T-helper 2 cell treated with Interferon-gamma antibody and Interleukin-4, amounts not matched to agents 100 ng/mL and 5 ng/mL, for 36 hours (primary cell): ENCODE results near the gene BFSP1. TPM values are rescaled to one million over a fixed set of nuclear protein-coding genes. Genes with fewer than 3 reads are reported as not detected.

Experiments used
- intact Hi-C: fragments of 100-400 bp; cut with micrococcal nuclease; formaldehyde crosslinking; loops from one replicate; pipeline ENCODE4 v1.15.1; 2023
- total RNA-seq: library from RNA; stranded (reverse); gene quantifications from 2 replicates; pipeline ENCODE4 v1.2.3, GENCODE V29; 2022

Gene BFSP1
- total RNA-seq, 1 donor from 2014 or later: 3.7 TPM

- intact Hi-C loops: no loop called here
Measured at GRCh38 chr20:17500826-17501225, 30.4 kb downstream of the BFSP1 start.

- intact Hi-C loops: no loop called here
Measured at GRCh38 chr20:17500271-17500670, 30.9 kb downstream of the BFSP1 start.

DNA sequence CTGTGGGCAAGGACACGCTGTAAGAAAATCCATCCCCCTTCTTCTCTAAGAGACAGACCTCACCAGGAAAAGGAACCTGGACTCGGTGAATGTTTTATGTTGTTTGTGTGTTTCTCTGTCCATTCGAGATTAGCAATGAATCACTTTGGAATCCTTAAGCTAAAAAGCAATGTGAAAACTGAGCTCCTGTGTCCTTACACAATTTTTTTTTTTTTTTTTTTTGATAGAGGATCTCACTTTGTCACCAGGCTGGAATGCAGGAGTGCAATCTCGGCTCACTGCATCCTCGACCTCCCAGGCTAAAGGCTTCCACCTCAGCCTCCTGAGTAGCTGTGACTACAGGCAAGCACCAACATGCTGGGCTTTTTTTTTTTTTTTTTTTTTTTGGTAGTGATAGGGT lies 32.1 kb downstream of the BFSP1 start:
- intact Hi-C loops: no loop called here

DNA sequence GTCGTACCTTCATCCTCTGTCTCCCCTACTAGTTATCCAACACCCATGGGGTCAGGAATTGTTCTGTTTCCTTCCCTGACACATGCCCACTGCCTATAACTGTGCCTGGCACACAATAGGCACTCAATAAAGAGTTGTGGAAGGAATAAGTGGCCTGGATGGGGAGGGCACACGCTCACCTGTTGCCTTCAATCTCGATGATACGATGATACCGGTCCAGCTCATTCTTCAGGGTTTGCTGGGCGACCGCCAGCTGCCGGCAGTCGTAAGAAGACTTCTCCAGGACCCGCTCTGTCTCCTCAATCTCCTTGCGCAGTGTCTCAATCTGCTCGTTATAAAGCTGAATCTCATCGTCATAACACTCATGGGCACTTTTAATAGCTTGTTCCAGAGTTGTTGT lies 32.5 kb downstream of the BFSP1 start:
- intact Hi-C loops: no loop called here

GRCh38 chr20:17497821-17498580 lies 33.2 kb downstream of the BFSP1 start:
- intact Hi-C loops: no loop called here

GRCh38 chr20:17495826-17496225 lies 35.4 kb downstream of the BFSP1 start:
- intact Hi-C loops: no loop called here

DNA sequence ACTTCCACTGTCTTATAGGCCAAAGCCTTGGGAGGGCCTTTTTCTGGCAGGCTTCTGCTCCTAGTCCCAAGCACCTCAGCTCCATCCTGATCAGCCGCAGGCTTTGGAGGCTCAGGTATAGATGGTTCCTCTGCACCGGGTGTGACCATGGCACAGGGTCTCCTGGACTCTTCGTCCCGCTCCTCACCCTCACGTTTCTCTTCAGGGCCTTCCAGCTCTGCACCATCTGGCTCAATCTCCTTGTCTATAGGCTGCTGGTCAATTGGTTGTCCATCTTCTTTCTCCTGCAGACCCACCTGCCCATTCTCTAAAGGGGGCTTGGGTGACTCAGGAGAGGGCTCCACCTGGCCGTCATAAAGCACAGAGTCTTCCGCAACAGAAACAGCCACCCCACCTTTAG lies 37.0 kb downstream of the BFSP1 start:
- intact Hi-C loops: no loop called here

DNA sequence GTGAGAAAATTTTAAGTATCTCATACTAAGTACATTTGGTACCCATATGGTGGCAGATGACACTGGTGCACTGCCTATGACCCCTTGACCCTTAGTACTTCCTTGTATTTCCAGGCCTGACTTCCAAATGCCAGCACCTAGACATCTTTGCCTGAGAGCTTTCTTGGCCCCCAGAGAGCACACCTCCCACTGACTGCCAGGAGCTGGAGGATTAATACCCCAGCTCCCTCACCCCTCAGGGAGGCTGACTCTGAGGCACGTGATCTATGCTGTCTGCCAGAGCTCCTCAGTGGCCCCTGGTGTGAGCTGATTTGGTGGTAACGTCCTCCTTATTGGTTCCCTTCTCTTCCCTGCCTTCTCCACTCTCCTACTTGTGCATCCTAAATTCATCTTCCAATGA lies 38.0 kb downstream of the BFSP1 start:
- intact Hi-C loops: no loop called here

DNA sequence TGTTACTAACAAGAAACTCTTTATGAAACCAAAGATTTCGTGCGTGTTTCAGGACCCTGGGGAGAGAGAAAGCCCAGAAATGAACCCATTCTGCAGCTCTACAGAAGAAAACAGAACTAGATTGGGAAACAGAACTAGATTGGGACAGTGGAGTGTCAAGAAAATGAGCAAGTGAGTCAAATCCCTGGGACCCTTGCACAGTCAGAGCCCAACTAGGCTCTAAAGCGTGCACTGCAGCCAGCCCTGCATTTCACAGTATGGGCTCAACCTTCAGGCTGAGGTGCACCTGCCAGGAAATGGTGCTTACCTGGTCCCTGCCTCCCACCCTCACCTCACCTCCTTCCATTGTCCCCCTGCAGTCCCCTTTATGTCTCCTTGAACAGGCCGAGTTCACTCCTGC lies 39.7 kb downstream of the BFSP1 start:
- intact Hi-C loops: no loop called here

DNA sequence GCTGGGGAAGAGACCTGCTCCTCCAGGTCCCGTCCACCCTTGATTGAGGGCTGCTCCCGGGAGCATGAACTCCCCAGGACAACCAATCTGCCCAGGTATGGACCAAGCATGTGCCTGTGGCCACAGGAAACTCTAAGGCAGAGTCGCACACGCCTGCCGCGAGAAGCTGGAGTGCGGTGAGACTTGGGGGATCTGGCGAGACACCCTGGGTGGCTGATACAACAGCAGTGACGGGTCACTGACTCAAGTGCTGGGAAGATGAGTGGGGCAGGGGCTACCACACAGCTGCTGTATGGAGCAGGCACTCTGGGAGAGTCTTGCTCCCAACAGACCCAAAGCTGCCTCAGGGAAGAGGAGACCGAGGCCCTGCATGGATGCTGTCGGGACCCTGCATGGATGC lies 40.1 kb downstream of the BFSP1 start:
- intact Hi-C loops: no loop called here

DNA sequence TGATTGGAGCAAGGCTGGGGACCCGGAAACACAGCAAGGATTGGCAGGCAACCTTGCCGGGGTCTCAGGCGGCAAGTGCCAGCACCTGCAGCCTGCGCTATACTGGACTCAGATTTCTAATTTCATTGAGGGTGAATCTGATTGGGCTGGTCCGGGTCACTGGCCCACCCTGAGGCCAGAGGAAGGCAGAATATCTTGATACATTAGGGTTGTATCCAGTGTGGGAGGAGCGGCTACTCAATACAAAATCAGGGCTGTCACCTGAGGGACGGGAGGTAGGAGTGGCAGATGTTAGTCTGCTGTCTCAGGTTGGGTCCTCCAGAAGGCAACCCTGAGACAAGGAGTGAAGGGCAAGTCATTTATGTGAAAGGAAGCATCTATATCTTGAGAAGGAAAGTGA lies 40.7 kb downstream of the BFSP1 start:
- intact Hi-C loops: no loop called here

- intact Hi-C loops: no loop called here
Measured at GRCh38 chr20:17488916-17489600, 42.1 kb downstream of the BFSP1 start.

DNA sequence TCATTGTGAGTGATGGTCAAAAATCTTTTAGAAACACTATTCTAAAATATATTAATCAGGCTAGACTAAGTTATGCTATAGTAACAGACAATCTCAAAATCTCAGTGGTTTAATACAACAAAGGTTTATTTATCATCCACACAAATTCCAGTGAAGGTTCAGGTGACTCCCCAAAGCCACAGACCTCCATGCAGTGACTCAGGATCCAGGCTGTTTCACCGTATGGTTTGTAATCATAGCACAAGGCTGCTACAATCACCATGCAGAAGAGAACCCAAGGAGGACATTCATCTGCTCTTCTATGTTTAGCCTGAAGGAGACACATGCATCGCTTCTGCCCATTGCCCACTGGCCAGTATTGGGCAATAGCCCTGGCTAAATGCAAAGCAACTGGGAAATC lies 46.2 kb downstream of the BFSP1 start:
- intact Hi-C loops: no loop called here

DNA sequence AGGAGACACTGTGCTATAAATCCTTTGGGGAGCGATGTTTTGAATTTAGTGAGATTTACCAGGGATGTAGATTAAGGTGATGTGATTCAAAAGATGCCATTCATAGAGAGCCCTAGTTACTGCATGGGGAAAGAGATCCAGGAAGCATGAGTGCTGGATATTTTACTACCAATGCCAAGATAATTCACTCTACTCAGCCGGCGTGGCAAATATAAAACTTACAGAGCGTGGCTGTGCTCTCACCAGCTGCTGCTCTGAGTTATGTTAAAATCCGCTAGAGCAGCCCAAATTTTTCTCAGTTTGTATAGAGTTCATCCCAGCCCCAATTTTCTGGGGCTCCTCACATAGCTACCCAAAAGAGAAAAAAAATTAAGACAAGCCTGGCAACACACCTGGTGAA lies 48.6 kb downstream of the BFSP1 start:
- intact Hi-C loops: no loop called here

- intact Hi-C loops: no loop called here
Measured at GRCh38 chr20:17481661-17482060, 49.5 kb downstream of the BFSP1 start.

DNA sequence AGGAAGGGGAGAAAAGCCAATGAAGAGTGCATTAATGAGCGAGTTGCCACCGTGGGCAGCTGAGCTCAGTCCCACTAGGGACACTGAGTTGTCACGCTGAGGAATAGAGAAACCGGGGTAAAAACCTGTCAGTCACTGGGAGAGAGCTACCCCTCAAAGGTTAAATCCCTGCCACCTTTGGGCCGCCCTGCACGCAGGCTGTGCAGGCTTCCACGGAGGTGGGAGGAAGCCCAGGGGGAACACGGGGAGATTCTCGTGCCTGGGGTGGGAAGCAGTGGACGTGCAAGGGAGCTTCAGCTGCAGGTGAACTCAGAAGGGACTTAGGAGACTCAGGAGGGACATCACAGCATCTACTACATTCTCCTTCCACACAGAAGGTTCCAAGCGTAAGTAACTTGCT lies 50.5 kb downstream of the BFSP1 start:
- intact Hi-C loops: no loop called here

- intact Hi-C loops: no loop called here
Measured at GRCh38 chr20:17479063-17479657, 52.0 kb downstream of the BFSP1 start.

GRCh38 chr20:17473659-17474058 lies 57.5 kb downstream of the BFSP1 start:
- intact Hi-C loops: no loop called here

GRCh38 chr20:17471606-17472187 lies 59.5 kb downstream of the BFSP1 start:
- intact Hi-C loops: no loop called here

DNA sequence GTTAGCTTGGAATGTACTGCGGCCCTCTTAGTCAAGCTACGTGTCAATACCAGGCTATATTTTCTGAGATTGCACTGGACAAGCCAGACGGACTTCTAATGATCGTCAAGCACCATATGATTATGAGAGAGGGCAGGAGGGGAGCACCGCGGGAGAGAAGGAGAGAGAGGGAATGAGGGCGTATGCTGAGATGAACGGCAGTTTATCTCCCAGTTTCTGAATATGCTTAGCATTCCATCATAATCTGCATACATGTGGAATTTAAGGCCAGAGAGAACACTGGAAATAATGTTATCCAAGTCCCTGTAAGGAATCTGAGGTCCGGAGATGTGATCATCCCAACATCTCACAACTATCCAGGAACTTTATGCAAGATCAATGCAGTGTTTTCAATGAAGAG lies 60.2 kb downstream of the BFSP1 start:
- intact Hi-C loops: no loop called here

- intact Hi-C loops: no loop called here
Measured at GRCh38 chr20:17470521-17470920, 60.7 kb downstream of the BFSP1 start.
